Tibial nerve (tissue), 4 donors: ENCODE results near the gene AP2B1. TPM values are rescaled to one million over a fixed set of nuclear protein-coding genes. Genes with fewer than 3 reads are reported as not detected.

Experiments
- DNase-seq, 2 donors: peaks; one replicate each; pipeline ENCODE4 v3.0.0-alpha.2; 2019; ENCODE audit warnings: low spot score in 2 of 2
- H3K27ac ChIP-seq, 4 donors: fragments of 200-600 bp; sonication (generic) in 3 of 4; one replicate each; pipeline ENCODE4 v1.5.1; 2017 to 2019; ENCODE audit warnings: mild to moderate bottlenecking in 1 of 4
- H3K27me3 ChIP-seq, 2 donors: fragments of 200-600 bp; sonication (generic) in 1 of 2; one replicate each; pipeline versions ENCODE4 v1.5.1 to v1.6.0; 2017 to 2019
- H3K36me3 ChIP-seq, 3 donors: fragments of 200-600 bp; sonication (generic); one replicate each; pipeline ENCODE4 v1.5.1; 2018 to 2019
- H3K4me1 ChIP-seq, 4 donors: fragments of 200-600 bp; sonication (generic) in 3 of 4; one replicate each; pipeline ENCODE4 v1.5.1; 2017 to 2019
- H3K4me3 ChIP-seq, 4 donors: fragments of 200-600 bp; sonication (generic) in 3 of 4; one replicate each; pipeline ENCODE4 v1.5.1; 2017 to 2019; ENCODE audit warnings: mild to moderate bottlenecking in 1 of 4, moderate library complexity in 1 of 4
- H3K9me3 ChIP-seq, 4 donors: fragments of 200-600 bp; sonication (generic) in 3 of 4; one replicate each; pipeline ENCODE4 v1.5.1; 2017 to 2019
- EP300 ChIP-seq, 2 donors: sonication (generic); formaldehyde crosslinking; IDR thresholded peaks; one replicate each; pipeline ENCODE4 v1.6.1; 2017; ENCODE audit warnings: antibody characterized with exemption in 2 of 2, mild to moderate bottlenecking in 1 of 2
- POLR2A ChIP-seq, 2 donors: fragments of 450-650 bp; IDR thresholded peaks; one replicate each; pipeline ENCODE4 v1.6.1; 2017; ENCODE audit warnings: antibody characterized with exemption in 2 of 2, mild to moderate bottlenecking in 2 of 2, moderate library complexity in 2 of 2
- WGBS, 2 donors: methylation state at CpG; one replicate each; pipeline ENCODE4 v1.1.5; 2018; 5-methylcytosine and 5-hydroxymethylcytosine counted together
- total RNA-seq, 4 donors: library from RNA; depleted of rRNA; stranded (reverse); fragments of >200 nt; gene quantifications; one replicate each; pipeline ENCODE4 v1.1.0, GENCODE V29; 2016
- TF ChIP-seq, protein P1 (sequence below), 5 experiments: fragments of 200-600 bp in 3 of 5; fragments of 450-650 bp in 2 of 5; sonication (generic) in 3 of 5; IDR thresholded peaks; one replicate each; pipeline ENCODE4 v1.5.1; 2016 to 2019; ENCODE audit warnings: antibody characterized with exemption in 5 of 5, mild to moderate bottlenecking in 3 of 5, moderate library complexity in 2 of 5

The AP2B1 gene
- total RNA-seq, 4 donors from 2014 or later = 59.9 to 77.7 (median 62.0) TPM

DNA sequence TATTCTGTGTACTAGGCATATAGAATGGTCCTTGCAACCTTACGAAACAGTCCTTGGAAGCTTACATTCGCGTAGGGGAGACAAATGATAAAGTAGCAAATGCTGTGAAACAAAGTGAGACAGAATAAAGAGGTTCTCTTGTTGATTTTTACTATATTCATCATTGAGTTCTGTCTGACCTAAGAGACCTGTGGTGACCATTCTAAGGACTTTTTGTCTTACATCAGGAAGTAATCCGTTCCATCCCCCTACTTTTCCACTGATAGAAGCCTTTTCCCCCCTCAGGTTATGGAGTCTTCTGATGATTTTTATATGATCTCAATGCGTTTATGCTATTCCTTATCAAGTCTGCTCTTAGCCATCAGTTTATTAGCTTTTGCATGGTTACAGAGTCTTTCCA, 77.6 kb downstream of the AP2B1 start:
- H3K4me1 ChIP-seq = no peaks in the 10 kb centered on the region
- WGBS, 2 donors = 79 to 80% methylated on average over 5 of the region's 5 CpGs
- no peak overlapping the region for H3K27ac ChIP-seq
- DNase-seq = no peak
- H3K36me3 ChIP-seq = peaks cover 0 to 28% (median 0%) of the 10 kb centered on the region in 3 donors
- no peaks in the 10 kb centered on the region for H3K9me3 ChIP-seq
- H3K27me3 ChIP-seq = no peaks in the 10 kb centered on the region
- no peak overlapping the region for H3K4me3 ChIP-seq
- TF ChIP-seq, protein P1, sequence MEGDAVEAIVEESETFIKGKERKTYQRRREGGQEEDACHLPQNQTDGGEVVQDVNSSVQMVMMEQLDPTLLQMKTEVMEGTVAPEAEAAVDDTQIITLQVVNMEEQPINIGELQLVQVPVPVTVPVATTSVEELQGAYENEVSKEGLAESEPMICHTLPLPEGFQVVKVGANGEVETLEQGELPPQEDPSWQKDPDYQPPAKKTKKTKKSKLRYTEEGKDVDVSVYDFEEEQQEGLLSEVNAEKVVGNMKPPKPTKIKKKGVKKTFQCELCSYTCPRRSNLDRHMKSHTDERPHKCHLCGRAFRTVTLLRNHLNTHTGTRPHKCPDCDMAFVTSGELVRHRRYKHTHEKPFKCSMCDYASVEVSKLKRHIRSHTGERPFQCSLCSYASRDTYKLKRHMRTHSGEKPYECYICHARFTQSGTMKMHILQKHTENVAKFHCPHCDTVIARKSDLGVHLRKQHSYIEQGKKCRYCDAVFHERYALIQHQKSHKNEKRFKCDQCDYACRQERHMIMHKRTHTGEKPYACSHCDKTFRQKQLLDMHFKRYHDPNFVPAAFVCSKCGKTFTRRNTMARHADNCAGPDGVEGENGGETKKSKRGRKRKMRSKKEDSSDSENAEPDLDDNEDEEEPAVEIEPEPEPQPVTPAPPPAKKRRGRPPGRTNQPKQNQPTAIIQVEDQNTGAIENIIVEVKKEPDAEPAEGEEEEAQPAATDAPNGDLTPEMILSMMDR (IDR thresholded peaks at IDR 0.05) = no peak
- no peak for TF ChIP-seq EP300 (IDR thresholded peaks at IDR 0.05)
- no peak for TF ChIP-seq POLR2A (IDR thresholded peaks at IDR 0.05)

DNA sequence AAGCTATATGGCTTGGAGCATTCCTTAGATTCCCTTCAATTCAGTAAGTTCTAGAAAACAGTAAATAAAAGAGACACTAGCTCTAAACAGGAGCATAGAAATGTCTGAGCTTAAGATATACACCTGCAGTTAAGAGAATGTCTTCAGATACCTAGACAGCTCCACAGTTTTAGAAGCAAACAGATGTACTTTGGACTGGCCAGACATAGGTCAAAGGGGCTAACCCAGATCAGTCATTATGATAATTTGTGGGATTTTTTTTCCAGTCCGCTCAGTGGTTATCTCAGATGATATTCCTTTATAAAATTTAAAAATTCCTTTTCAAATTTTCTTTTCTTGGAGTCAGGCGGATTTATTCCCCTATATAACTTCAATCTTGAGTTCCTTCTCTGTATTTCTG, 78.5 kb downstream of the AP2B1 start:
- WGBS, 2 donors = 97% methylated on average over 2 of the region's 2 CpGs
- H3K27me3 ChIP-seq = no peaks in the 10 kb centered on the region
- no peaks in the 10 kb centered on the region for H3K9me3 ChIP-seq
- H3K36me3 ChIP-seq = peaks cover 0 to 25% (median 0%) of the 10 kb centered on the region in 3 donors
- no peak for DNase-seq
- no peaks in the 10 kb centered on the region for H3K4me1 ChIP-seq
- TF ChIP-seq EP300 (IDR thresholded peaks at IDR 0.05) (no peak), POLR2A (IDR thresholded peaks at IDR 0.05) (no peak)
- TF ChIP-seq, protein P1 (IDR thresholded peaks at IDR 0.05) = no peak
- no peak overlapping the region for H3K27ac ChIP-seq
- no peak overlapping the region for H3K4me3 ChIP-seq

DNA sequence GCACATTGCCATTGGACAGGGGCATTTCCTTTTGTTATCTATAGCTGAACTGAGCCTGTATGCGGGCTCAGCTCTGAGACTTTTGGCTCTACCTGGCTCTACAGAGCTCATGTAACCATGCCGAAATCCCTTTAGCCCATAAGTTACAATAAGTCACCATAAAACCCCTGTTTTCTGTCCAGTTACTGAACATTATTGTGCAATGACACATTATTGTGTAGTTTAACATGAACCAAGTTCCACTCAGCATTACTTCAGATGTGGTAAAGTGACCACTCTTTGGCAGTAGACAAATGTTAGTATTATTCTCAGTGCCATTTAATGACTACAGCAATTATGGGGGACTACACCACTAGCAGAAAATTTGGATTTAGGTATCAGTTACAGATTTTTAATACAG, 78.9 kb downstream of the AP2B1 start:
- no peaks in the 10 kb centered on the region for H3K9me3 ChIP-seq
- no peak for DNase-seq
- TF ChIP-seq, protein P1 (IDR thresholded peaks at IDR 0.05) = no peak
- TF ChIP-seq POLR2A (IDR thresholded peaks at IDR 0.05) = no peak
- no peak for TF ChIP-seq EP300 (IDR thresholded peaks at IDR 0.05)
- WGBS, 2 donors = 45 to 48% methylated on average over 2 of the region's 2 CpGs
- no peak overlapping the region for H3K27ac ChIP-seq
- peaks cover 0 to 29% (median 0%) of the 10 kb centered on the region in 3 donors for H3K36me3 ChIP-seq
- no peak overlapping the region for H3K4me3 ChIP-seq
- no peaks in the 10 kb centered on the region for H3K27me3 ChIP-seq
- no peaks in the 10 kb centered on the region for H3K4me1 ChIP-seq

DNA sequence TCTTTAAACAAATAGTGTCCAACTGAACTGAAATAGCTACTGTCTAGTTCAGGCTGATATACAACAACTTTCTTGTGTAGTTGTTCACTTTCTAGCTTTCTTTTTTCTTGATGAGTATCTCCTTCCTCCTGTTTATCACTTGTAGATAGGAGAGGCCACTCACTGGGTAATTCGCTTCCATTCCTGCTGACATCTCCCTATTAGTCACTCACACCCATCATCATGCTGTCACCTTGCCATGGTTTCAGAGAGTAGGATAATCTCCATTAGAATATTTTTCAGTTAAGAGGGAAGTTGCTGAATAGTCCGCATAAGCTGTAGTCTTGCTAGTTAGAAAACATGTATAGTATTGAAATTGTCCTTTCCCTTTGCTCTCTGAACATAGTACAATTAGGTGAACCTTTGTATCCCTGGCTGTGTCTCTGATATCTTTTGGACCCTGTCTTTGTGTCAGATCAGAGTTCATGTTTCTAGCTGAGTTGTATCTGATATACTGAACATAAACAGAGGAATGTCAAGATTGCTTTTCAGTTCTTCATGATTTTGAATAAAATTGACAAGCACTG, 79.9 kb downstream of the AP2B1 start:
- WGBS, 2 donors = 94 to 100% methylated on average over 2 of the region's 2 CpGs
- DNase-seq = no peak
- Histone ChIP-seq H3K4me1 (no peaks in the 10 kb centered on the region), H3K27ac (no peak overlapping the region), H3K27me3 (no peaks in the 10 kb centered on the region), H3K9me3 (no peaks in the 10 kb centered on the region), H3K4me3 (no peak overlapping the region), H3K36me3 (peaks cover 0 to 39% (median 0%) of the 10 kb centered on the region in 3 donors)
- TF ChIP-seq EP300 (IDR thresholded peaks at IDR 0.05) (no peak), POLR2A (IDR thresholded peaks at IDR 0.05) (no peak)
- TF ChIP-seq, protein P1 (IDR thresholded peaks at IDR 0.05) = no peak

DNA sequence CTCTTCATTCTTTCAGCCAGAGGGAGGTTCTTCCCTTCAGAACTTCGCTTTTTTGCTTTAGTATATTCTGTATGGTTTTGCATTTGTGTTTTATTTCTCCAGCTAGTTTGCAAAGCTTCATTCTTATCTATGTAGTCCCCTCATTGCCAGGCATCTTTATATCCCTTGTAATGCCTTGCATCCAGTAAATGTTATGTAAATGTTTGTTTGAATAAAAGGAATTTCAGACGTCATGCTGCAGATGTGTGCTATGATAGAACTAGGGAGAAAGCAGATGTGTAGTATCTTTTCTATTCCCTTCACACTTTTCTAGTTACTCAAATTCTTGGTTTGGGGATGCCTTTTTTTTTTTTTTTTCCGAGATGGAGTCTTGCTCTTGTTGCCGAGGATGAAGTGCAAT, 81.7 kb downstream of the AP2B1 start:
- Histone ChIP-seq H3K36me3 (peaks cover 0 to 43% (median 0%) of the 10 kb centered on the region in 3 donors), H3K4me1 (no peaks in the 10 kb centered on the region), H3K27ac (no peak overlapping the region), H3K9me3 (no peaks in the 10 kb centered on the region), H3K27me3 (no peaks in the 10 kb centered on the region), H3K4me3 (no peak overlapping the region)
- no peak for DNase-seq
- WGBS, 2 donors = 68 to 70% methylated on average over 4 of the region's 4 CpGs
- no peak for TF ChIP-seq EP300 (IDR thresholded peaks at IDR 0.05)
- TF ChIP-seq, protein P1 (IDR thresholded peaks at IDR 0.05) = no peak
- no peak for TF ChIP-seq POLR2A (IDR thresholded peaks at IDR 0.05)
